Fibroblast of the aortic adventitia (primary cell): Measurements from ENCODE around the gene CKMT1B. TPM values are rescaled to one million over a fixed set of nuclear protein-coding genes. Genes with fewer than 3 reads are reported as not detected.
"Not testable (repeated sequence)": the region's sequence is repeated elsewhere in the genome, so short reads cannot be mapped to it uniquely, and the experiment has no call there.

ENCODE experiments used
- DNase-seq: peaks from one replicate; pipeline ENCODE4 v3.0.0-alpha.2; 2010; ENCODE audit warnings: low read depth
- H3K4me3 ChIP-seq: 2 replicates; pipeline ENCODE4 v1.5.1; 2011; ENCODE audit warnings: low read depth, mild to moderate bottlenecking, control low read depth, low read length, moderate library complexity
- CTCF ChIP-seq: IDR thresholded peaks from 2 replicates; pipeline ENCODE4 v1.5.1; 2011; ENCODE audit warnings: mild to moderate bottlenecking, low read length, control low read depth, inconsistent platforms; ENCODE audit not compliant: insufficient read depth
- small RNA-seq: library from RNA; depleted of rRNA; stranded (forward); fragments of <200 nt; gene quantifications from one replicate; pipeline ENCODE3, GENCODE V24; 2012
- total RNA-seq: library from RNA; depleted of rRNA; stranded (reverse); fragments of >200 nt; gene quantifications from 2 replicates; pipeline ENCODE4 v1.2.3, GENCODE V29; 2012; ENCODE audit warnings: low replicate concordance

The CKMT1B gene
- total RNA-seq, 1 donor: not detected

- not testable (repeated sequence) for DNase-seq, H3K4me3 ChIP-seq
Measured at GRCh38 chr15:43574607-43575006, 19.2 kb upstream of the CKMT1B start.

- H3K4me3 ChIP-seq, DNase-seq: not testable (repeated sequence)
Measured at GRCh38 chr15:43589778-43590466, 3.9 kb upstream of the CKMT1B start, which contains the start of gene PPIP5K1. Gene PPIP5K1, minus strand, starts transcription at chr15:43590208. Its CDS starts 5,704 bp downstream, at chr15:43584504.

- DNase-seq, H3K4me3 ChIP-seq: not testable (repeated sequence)
Measured at GRCh38 chr15:43592841-43593240, 986 bp upstream of the CKMT1B start.

- H3K4me3 ChIP-seq: not testable (repeated sequence)
Measured at GRCh38 chr15:43599131-43599530, 5.3 kb downstream of the CKMT1B start.

GRCh38 chr15:43600200-43600599 is 6.4 kb downstream of the CKMT1B start:
- not testable (repeated sequence) for DNase-seq, H3K4me3 ChIP-seq

More at GRCh38 chr15:43599131-43599530, 5.3 kb downstream of the CKMT1B start:
- not testable (repeated sequence) for DNase-seq

GRCh38 chr15:43602233-43602632 is 8.4 kb downstream of the CKMT1B start:
- not testable (repeated sequence) for H3K4me3 ChIP-seq, DNase-seq

- not testable (repeated sequence) for H3K4me3 ChIP-seq, DNase-seq
Measured at GRCh38 chr15:43617750-43618149, 23.9 kb downstream of the CKMT1B start.

GRCh38 chr15:43618700-43619099 is 24.9 kb downstream of the CKMT1B start, which contains the start of gene STRC:
Gene STRC, minus strand, starts transcription at chr15:43618800. Its CDS starts 78 bp downstream, at chr15:43618722.
- not testable (repeated sequence) for DNase-seq, H3K4me3 ChIP-seq

GRCh38 chr15:43622068-43622799 is 28.4 kb downstream of the CKMT1B start:
- not testable (repeated sequence) for H3K4me3 ChIP-seq, DNase-seq

GRCh38 chr15:43625106-43625505 is 31.3 kb downstream of the CKMT1B start:
- DNase-seq: peak; percentile 2
- TF ChIP-seq CTCF: no peak
- H3K4me3 ChIP-seq: no peak overlapping the region

GRCh38 chr15:43626937-43627336 is 33.1 kb downstream of the CKMT1B start:
- DNase-seq, H3K4me3 ChIP-seq: not testable (repeated sequence)

GRCh38 chr15:43638464-43639204 is 44.8 kb downstream of the CKMT1B start:
- DNase-seq, H3K4me3 ChIP-seq: not testable (repeated sequence)

Small RNA genes lying within 50 kb of the gene (small RNA-seq; reads per million reads assigned to genes)
- gene PDIA3P2 (not detected), gene RNU6-554P (not detected), gene RNU6-610P (not detected)

Other genes with a start within 250 kb of the CKMT1B start
- 17.1 and 65.6 TPM in 2 replicates for gene ZSCAN29, start 223.0 kb upstream of the CKMT1B start, total RNA-seq
- gene TUBGCP4, start 222.9 kb upstream of the CKMT1B start, total RNA-seq: 7.1 and 10.7 TPM in 2 replicates
- 71.9 and 106 TPM in 2 replicates for gene TP53BP1, start 100.9 kb upstream of the CKMT1B start, total RNA-seq
- 43.9 and 108 TPM in 2 replicates for gene MAP1A, start 76.4 kb upstream of the CKMT1B start, total RNA-seq
- 12.1 and 22.2 TPM in 2 replicates for gene PPIP5K1, start 3.8 kb upstream of the CKMT1B start, total RNA-seq
- 0.09 TPM in 1 of 2 replicates, not detected in the other for gene STRC, start 24.8 kb downstream of the CKMT1B start, total RNA-seq
- 1.5 and 2.4 TPM in 2 replicates for gene CATSPER2, start 54.8 kb downstream of the CKMT1B start, total RNA-seq
- gene CKMT1A, start 99.8 kb downstream of the CKMT1B start, total RNA-seq: not detected in 2 replicates
- 172 and 180 TPM in 2 replicates for gene PDIA3, start 152.4 kb downstream of the CKMT1B start, total RNA-seq
- gene ELL3, start 182.9 kb downstream of the CKMT1B start, total RNA-seq: 2.1 and 4.9 TPM in 2 replicates
- gene SERF2, start 198.3 kb downstream of the CKMT1B start, total RNA-seq: 516 and 576 TPM in 2 replicates
- gene SERINC4, start 206.2 kb downstream of the CKMT1B start, total RNA-seq: 0.18 TPM in 1 of 2 replicates, not detected in the other
- 3.7 and 16.4 TPM in 2 replicates for gene HYPK, start 206.6 kb downstream of the CKMT1B start, total RNA-seq
- gene MFAP1, start 230.7 kb downstream of the CKMT1B start, total RNA-seq: 24.2 and 57.5 TPM in 2 replicates
- 2.9 and 58.2 TPM in 2 replicates for gene WDR76, start 233.0 kb downstream of the CKMT1B start, total RNA-seq